GM21786 (cell line): ENCODE data around the gene WAC.
"Not testable (repeated sequence)": the region's sequence is repeated elsewhere in the genome, so short reads cannot be mapped to it uniquely, and the experiment has no call there.

ENCODE experiments used
- ATAC-seq: cut with Tn5 transposase; IDR thresholded peaks from one replicate; pipeline ENCODE4 v1.9.1; 2021; ENCODE audit not compliant: unreplicated experiment

Gene WAC

DNA sequence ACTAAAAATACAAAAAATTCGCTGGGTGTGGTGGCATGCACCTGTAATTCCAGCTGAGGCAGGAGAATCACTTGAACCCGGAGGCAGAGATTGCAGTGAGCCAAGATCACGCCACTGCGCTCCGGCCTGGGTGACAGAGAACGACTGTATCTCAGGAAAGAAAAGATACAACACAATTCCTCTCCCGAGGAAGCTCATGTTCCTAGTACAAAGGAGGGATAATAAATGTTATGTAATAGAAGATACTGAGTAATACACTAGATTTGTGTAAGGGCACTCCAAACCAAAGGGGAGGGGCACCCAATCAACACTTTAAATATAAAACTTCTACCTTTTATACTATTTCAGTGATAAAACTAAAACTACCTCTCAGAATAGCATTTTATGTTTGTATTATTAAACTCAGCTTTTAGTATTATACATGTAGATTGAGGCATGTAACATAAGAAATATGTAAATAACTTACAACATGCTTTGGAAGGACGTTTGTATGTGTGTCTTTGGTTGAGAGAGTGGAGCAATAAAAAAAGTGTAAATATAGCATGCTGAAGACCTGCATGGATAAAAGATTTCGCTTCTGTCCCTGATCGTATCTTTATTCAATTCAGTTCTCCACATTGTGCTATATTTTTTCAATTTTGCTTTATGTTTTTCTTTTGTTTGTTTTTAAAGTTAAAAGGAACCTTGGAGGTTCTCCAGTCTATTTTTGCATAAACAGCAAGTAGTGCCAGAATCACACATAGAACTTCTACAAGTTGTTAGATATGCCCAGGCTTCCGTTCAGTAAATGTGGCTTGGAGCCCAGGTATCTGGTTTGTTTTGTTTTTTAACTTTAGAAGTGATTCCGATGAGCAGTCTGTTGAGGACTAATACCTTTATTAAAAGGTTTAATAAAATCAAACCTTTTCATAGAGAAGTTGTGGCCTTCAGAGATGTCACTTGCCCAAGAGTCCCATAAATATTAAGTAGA lies 71.9 kb downstream of the WAC start:
- ATAC-seq, result no peak

DNA sequence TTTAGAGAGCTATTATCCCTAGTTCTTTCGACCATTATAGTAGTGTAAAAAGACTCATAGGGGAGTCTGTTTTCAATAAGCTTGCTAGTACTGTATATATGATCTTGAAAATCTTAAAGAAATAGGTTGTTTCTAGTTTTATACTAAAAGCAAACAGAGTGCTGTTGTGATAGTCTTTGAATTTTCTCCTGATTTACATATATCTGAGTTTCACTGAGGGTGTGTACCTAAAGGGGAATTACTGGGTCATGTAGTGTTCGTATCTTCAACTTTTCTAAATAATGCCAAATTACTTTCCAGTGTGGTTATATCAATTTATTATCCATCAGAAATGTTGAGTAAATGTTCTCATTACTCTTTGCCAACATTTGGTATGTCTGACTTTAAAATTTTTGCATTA lies 73.7 kb downstream of the WAC start:
- ATAC-seq, result no peak

GRCh38 chr10:28609636-28610035 lies 76.7 kb downstream of the WAC start:
- not testable (repeated sequence) for ATAC-seq

DNA sequence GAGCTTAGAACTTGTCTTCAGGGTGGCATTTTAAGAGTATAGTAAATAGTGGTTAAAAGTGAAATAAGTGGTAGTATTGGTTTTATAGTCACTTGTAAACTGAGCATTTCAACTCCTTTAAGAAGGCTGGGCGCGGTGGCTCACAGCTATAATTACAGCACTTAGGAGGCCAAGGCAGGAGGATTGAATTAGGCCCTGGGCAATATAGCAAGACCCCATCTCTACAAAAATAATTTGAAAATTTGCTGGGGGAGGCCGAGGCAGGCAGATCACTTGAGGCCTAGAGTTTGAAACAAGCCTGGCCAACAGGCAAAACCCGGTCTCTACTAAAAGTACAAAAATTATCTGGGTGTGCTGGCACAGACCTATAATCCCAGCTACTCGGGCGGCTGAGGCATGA lies 80.0 kb downstream of the WAC start:
- ATAC-seq, result no peak

- no peak for ATAC-seq
These were observed 83.6 kb downstream of the WAC start for GRCh38 chr10:28616514-28616913.

- no peak for ATAC-seq
These were observed 86.5 kb downstream of the WAC start for GRCh38 chr10:28619455-28619854.

DNA sequence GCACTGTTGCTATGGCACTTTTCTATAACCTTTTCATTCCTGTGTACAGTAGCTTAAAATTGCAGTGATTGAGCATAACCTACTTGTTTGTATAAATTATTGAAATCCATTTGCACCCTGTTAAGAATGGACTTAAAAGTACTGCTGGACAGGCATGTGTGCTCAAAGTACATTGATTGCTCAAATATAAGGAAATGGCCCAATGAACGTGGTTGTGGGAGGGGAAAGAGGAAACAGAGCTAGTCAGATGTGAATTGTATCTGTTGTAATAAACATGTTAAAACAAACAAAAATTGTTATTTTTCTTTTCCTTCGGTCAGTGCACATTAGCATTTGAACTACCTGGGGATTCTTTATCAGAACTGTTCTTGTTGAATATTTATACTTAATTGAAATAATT lies 87.3 kb downstream of the WAC start:
- ATAC-seq, result no peak

DNA sequence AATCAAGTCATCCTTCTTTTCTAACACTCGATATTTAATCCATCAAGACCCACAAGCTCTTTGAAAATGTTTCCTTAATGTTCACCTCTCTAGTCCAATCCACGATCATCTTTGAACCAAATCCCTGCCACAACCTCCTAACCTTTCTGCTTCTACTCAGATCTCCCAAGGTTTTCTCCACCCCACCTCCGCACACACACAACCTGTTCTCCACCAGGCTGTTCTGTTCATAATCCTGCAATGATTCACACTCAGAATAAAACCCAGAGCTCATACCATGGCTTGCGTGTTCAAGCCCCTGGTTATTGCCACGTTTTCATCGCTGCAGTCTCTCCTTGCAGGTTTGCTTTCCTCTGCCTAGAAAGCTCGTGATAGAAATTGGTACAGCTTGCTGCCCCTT lies 90.6 kb downstream of the WAC start:
- ATAC-seq, result no peak

DNA sequence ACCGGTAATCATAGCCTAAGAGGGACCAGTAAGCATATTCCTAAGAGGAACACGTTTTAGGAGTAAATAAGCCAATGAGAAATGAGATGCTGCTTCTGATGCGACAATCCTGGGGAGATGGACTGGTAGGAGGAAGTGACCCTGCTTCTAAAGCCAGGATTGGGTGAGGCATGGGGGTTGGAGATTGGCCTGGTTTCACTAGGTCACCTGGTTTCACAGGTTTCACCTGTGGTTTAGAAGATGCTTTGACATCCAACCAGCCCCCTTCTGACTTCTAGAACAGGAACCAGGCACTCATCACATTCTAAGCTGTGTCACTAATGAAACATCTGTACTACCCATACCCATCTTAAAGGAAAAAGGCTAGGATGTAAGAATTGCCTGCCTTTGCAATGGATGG lies 91.4 kb downstream of the WAC start:
- ATAC-seq, result no peak

DNA sequence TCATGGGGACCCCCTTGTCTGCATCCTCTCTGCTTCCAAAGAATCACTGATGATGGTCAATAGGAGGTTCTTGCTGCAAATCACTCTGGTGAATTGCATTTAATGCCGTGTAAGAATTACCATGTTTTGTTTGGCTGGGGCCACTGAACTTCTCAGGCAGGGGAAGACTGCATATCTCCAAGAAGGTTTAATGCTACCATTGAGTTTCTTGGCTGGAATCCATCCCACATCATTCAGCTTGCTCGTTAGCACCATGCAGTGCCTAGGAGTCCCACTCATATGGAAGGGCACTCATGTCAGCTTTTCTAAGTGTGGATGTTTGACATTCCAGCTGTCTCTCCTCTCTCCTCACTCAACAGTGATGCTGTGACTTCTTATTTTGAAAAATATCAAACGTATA lies 94.2 kb downstream of the WAC start:
- ATAC-seq, result no peak

GRCh38 chr10:28628184-28628893 lies 95.4 kb downstream of the WAC start:
- ATAC-seq, result peak; percentile 70

DNA sequence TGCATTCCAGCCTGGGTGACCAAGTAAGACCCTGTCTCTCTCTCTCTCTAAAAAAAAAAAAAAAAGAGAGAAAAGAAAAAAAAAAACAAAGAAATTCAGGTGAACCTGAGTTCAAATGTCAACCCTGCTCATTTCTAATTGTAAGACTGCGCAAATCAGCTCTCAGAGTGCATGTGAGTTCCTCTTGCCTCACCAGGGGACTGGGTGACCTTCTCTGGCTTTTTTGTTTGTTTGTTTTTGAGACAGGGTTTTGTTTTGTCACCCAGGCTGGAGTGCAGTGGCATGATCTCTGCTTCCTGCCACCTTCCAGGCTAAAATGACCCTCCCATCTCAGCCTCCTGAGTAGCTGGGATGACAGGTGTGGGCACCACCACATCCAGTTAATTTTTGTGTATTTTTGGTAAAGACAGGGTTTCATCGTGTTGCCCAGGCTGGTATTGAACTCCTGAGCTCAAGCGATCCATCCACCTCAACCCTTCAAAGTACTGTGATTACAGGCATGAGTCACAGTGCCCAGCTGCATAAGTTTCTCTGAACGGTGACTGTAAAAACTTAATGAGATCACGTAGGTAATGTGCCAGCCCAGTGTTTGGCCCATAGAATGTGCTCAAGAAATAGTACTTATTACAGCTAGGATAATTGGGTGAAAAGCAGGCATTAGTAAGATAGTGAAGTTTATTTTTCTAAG lies 99.1 kb downstream of the WAC start:
- ATAC-seq, result no peak

- ATAC-seq, result no peak
These were observed 99.6 kb downstream of the WAC start for GRCh38 chr10:28632584-28632945.

GRCh38 chr10:28633750-28634149 lies 100.8 kb downstream of the WAC start:
- no peak for ATAC-seq

GRCh38 chr10:28637346-28637745 lies 104.4 kb downstream of the WAC start:
- no peak for ATAC-seq

GRCh38 chr10:28638392-28638791 lies 105.5 kb downstream of the WAC start:
- ATAC-seq, result no peak

DNA sequence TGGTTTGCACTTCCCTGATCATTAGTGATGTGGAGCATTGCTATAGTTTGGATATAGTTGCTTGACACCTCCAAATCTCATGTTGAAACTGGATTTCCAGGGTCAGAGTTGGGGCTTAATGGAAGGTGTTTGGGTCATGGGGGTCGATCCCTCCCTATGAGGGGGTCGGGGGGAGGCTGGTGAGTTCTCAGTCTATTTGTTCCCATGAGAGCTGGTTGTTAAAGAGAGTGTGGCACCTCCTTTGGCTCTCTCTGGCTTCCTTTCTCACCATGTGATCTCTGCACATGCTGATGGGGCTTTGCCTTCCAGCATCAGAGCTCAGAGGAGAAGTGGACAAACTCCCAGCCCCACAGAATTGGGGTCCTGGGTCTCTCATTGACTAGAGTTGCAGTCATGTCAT lies 107.6 kb downstream of the WAC start:
- ATAC-seq, result no peak

GRCh38 chr10:28644647-28645046 lies 111.7 kb downstream of the WAC start:
- no peak for ATAC-seq

DNA sequence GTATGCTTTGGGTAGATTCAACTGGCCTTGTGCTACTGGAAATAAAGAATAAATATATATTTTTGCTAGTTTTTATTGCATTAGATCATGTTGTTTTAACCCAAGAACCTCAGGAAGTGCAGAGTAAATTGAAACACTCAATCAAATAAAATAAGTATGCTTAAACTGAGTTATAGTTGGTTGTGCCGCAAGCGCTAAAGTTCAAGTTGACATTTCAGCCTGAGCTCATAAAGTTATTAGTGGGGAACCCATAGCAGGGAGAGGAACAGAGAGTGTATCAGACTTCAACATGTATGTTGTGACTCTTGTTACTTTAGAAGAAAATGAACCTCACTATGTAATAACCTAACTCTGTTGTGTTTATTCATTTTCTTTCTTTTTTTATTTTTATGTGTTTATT lies 119.2 kb downstream of the WAC start:
- ATAC-seq, result no peak

DNA sequence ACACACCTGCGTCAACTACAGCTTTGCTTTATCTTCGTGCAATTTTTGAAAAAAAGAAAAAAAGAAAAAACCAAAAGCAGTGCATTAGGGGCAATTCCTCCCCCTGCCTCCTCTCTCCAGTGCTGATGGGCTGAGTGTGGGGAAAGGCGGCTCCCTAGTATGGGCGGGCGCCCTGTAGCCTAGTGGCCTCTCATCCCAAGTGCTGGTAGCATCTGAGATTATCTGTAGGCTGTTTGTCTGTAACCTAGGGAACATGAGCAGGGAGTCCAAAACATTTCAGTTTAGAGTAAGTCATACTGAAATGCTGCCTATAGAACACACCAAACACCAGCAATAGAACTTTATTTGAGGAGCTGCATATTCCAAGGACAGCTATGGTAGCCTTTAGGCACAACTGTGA lies 119.8 kb downstream of the WAC start:
- no peak for ATAC-seq

- not testable (repeated sequence) for ATAC-seq
These were observed 125.9 kb downstream of the WAC start for GRCh38 chr10:28658824-28659223.

GRCh38 chr10:28661035-28661434 lies 128.1 kb downstream of the WAC start:
- no peak for ATAC-seq
